Stimulated activated CD8-positive, alpha-beta memory T cell treated with anti-CD3 and anti-CD28 coated beads, Interleukin-12 subunit alpha, Interleukin-12 subunit beta, amount 100 ng/mL, for 1 hour (primary cell): ENCODE results near the gene TP53I3.
A peak's percentile ranks its signal among the peaks of the same experiment; 100 is the strongest.
"Not testable (repeated sequence)": the region's sequence is repeated elsewhere in the genome, so short reads cannot be mapped to it uniquely, and the experiment has no call there.

Experiments
- DNase-seq: peaks from one replicate; pipeline ENCODE4 v3.0.0-alpha.2; 2020; ENCODE audit warnings: low read depth

The TP53I3 gene

DNA sequence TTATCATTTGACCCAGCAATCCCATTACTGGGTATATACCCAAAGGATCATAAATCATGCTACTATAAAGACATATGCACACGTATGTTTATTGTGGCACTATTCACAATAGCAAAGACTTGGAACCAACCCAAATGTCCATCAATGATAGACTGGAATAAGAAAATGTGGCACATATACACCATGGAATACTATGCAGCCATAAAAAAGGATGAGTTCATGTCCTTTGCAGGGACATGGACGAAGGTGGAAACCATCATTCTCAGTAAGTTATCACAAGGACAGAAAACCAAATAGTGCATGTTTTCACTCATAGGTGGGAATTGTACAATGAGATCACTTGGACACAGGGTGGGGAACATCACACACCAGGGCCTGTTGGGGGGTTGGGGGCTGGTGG lies 16.1 kb upstream of the TP53I3 start:
- DNase-seq = not testable (repeated sequence)

DNA sequence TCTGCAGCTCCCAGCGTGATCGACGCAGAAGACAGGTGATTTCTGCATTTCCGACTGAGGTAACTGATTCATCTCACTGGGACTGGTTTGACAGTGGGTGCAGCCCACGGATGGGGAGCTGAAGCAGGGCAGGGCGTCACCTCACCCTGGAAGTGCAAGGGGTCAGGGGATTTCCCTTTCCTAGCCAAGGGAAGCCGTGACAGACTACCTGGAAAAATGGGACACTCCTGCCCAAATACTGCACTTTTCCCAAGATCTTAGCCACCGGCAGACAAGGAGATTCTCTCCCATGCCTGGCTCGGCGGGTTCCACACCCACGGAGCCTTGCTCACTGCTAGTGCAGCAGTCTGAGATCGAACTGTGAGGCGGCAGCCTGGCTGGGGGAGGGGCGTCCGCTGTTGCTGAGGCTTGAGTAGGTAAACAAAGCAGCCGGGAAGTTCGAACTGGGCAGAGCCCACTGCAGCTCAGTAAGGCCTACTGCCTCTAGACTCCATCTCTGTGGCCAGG lies 10.6 kb upstream of the TP53I3 start:
- DNase-seq = not testable (repeated sequence)

DNA sequence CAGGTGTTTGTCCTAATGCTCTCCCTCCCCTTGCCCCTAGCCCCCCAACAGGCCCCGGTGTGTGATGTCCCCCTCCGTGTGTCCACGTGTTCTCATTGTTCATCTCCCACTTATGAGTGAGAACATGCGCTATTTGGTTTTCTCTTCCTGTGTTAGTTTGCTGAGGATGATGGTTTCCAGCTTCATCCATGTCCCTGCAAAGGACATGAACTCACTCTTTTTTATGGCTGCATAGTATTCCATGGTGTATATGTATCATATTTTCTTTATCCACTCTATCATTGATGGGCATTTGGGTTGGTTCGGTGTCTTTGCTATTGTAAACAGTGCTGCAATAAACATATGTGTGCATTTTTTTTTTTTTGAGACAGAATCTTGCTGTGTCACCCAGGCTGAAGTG lies 8.6 kb upstream of the TP53I3 start:
- DNase-seq = not testable (repeated sequence)

DNA sequence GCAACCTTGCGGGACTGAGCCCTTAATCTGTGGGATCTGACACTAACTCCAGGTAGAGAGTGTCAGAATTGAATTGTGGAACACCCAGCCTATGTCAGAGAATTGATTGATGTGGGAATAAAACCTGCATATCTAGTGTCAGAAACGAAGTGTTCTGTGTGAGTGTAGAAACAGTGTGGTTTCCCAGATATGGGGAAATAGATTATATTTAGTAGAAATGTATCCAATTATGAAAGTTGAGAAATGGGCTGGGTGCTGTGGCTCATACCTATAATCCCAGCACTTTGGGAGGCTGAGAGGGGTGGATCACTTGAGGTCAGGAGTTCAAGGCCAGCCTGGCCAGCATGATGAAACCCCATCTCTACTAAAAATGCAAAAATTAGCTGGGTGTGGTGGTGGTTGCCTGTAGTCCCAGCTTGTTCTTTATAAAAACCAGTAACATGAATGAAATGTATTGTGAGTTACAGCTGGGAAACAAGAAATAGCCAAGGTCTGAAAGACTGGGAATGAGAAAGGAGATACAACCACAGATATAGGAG lies 4.3 kb upstream of the TP53I3 start:
- DNase-seq = no peak

DNA sequence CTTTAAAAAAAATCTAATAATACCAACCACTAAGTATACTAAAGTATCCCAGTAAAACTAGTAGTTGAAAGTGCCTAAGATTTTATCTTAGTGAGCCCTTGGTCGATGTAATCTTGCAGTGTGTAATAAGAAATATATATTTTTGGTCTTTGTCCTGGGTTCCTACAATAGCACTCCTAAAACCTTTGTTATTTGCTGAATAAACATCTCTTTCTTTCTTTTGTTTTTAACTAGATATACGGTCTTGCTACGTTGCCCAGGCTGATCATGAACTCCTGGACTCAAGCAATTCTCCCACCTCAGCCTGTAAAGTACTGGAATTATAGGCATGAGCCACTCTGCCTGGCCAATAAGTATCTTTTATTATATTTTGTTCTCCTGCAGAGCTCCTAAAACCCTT lies 2.4 kb upstream of the TP53I3 start:
- no peak for DNase-seq

DNA sequence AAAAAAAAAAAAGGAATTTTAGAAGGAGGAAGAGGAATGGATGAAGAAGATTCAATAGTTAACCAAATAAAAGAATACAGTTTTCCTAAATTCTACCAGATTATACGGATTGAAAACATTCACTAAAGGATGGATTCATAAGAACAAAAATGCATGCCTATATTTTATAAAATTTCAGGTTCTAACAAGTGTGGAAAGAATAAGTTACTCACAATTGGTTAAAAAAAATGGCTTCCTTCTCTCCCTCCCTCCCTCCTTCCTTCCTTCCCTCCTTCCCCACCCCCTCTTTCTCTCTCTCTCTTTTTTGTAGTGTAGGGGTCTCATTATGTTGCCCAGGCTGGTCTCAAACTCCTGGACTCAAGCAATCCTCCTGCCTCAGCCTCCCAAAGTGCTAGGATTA lies 1.6 kb upstream of the TP53I3 start:
- DNase-seq = no peak

DNA sequence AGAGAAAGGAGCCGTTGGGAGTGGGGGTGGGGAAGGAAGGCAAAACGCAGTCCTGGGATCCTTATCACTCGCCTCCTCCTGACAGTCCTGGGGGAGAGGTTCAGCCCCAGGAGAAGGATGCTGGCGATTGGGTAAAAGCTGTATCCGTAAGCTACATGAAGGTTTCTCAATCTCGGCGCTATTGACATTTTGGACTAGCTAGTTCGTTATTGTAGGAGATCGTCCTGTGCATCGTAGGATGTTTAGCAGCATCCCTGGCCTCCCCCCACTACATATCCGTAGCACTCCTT lies 511 bp upstream of the TP53I3 start:
- no peak for DNase-seq

DNA sequence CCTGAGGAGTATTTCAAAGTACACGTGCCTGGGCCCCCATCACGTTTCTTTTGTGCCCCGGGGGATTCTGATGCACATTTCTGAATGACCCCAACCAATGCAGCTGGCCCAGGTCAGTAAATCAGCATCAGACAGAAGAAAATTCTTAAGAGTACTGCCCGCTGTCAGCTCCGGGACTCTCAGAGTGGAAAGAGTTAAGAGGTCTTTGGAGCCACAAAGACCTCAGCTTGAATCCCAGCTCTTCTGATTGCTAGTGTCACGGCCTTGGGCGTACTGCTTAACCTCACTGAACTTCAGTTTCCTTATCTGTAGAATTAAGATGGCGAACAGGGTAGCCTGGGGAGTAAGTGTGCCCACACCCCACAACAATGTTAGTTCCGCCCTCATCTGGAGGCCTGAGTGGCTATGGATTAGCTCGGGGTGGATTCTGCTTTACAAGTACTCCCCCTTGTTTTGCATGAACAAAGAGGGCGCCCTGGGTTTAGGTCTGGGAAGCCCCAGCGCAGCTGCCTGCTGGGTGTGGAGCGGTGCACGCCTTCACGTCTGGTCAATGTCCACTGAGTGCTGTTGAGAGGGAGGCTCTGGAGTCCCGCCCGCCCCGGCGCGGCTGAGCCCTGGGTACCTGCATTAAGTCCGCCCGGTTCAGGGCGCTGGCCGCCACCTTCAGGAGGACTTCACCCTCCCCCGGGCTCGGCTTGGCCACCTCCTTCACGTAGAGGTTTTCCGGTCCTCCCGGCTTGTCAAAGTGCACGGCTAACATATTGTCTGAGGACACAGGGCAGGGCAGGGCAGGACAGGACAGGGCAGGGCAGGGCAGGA lies 858 bp downstream of the TP53I3 start:
- no peak for DNase-seq

DNA sequence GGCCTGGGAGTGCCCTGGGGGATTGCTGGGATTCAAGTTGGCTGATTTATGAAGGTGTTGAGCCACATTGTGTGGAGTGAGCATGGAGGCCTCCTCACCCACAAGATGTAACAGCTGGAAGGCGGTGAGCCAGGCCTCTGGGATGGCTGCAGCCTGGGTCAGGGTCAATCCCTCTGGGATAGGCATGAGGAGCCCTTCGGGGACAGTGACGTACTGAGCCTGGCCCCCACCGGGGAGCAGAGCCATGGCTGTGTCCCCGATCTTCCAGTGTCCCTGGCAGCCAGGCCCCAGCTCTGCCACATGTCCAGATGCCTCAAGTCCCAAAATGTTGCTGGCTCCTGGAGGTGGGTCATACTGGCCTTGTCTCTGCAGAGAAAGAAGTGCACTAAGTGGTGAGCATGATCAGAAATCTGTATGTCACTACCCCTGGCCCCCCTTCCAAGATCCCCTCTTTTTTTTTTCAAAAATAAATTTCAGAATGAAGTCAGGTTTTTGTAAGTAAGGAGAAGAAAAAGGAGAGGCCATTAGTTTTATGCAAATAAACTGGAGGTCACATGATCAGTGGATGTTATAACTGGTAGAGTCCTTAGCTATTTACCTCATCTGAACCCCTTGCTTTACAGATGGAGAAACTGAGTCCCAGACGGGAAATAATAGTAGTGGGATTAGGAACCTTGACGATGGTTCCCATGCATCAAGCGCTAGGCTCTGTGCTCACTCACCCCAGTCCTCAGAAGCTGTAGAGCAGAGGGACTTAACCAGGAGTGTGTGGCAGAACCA lies 1.7 kb downstream of the TP53I3 start:
- no peak for DNase-seq

DNA sequence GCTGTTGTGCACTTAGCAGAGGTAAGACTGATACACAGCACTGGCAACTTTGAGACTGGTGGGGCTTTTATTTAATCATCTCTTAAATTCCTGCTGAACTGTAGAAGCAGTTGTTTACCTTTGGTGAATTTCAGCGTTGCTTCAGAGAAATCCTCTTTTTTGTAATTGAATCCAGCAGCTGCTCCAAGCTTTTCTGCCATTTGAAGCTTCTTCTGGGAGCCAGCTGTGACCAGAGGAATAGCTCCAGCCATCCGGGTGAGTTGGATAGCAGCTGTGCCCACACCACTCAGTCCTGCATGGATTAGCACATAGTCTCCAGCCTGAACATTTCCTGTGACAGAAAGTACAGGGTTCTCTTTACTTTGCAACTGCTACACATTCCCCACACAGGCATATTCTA lies 3.9 kb downstream of the TP53I3 start:
- no peak for DNase-seq

DNA sequence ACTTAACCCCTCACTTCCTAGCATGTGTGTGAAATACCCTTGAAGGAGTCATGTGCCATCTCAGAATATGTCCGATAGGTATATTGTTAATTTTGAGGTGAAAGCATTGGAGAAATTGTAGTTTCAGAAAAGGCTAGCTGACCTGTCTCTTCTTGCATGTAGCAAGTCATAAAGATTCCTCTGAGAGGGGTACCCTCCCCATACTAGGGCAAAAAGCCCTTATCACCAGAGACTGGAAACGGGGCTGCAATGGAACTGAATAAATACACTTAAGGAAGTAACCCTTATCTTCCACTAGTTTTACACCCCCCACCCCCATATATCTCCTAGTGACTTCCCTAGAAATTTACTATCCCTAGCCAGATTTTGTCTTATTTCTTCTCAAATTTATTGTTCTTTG lies 6.8 kb downstream of the TP53I3 start:
- DNase-seq = no peak

DNA sequence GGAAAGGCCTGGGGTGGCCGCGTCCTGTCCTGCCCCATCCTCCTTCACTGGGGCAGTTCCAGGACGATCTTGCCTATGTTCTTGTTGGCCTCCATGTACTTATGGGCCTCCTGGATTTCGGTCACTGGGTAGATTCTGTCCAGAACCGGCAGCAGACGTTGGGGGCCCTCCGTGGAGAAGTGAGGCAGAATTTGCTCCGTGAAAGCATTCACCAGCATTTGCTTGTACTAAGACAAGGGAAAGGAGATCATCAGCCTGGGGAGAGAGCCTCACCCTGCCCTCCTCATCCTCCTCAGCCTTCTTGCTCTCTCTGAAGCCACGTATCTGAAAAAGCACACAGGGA lies 7.1 kb downstream of the TP53I3 start:
- no peak for DNase-seq

DNA sequence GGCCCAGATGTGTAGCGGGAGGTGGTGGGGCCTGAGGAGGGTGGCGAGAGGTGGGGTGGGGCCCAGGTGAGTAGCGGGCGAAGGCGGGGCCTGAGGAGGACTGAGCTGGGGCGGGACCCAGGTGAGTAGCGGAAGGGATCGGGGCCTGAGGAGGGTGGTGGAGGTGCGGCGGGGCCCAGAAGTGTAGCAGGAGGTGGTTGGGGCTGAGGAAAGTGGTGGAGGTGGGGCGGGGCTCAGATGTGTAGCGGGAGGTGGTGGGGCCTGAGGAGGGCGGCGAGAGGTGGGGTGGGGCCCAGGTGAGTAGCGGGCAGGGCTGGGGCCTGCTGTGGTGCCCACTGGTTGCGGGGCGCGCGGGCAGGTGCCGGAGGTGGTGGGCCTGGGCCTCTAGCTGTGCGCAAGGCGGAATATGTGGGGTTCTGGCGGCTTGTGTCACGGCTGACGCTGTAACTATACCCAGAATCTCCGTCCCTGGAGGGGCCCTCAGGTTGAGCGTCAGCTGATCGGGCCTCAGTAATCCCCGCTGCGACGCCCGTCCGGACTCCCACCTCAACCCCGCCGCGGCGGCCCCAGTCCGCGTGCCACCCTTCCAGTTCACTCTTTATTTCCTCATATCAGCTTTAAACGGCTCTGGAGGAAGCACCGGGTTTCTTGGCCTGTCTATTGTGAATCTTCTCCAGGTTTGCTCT lies 7.6 kb downstream of the TP53I3 start:
- DNase-seq = no peak

DNA sequence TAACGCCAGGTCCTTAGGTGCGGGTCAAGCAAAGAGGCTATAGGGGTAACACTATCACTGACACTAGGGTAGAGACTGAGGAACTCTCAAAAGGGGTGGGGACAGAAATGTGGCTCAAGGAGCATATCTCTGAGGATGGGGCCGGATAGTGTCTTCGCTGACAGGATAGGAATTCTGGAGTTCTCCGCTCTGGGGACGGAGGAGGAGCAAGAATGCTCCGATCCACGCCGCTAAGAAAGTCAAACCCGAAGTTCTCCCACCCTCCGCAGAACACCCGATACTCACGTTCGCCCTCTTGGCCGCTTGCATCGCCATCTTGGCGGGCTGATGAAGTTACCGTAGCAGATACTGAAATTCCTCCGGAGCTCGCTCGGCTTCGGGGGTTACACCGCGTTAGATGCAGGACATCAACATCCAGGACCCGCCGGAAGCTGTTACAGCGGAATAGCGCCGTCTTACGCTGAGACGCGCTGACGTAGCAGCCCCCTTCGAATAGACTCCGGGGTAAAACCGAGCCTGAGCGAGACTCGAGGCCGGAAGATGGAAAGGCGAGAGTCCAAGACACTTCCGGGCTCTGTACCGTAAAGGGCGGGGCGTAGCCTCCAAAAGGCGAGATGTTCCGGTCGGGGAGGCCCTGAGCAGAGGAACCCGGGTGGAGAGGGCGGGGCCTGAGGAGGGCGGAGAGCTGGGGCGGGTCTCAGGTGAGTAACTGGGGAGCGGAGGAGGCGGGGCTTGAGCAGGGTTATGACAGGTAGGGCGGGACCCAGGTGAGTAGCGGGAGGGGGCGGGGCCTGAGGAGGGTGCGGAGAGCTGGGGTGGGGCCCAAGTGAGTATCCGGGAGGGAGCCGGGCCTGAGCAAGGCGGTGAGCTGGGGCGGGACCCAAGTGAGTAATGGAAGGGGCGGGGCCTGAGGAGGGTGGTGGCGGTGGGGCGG lies 8.5 kb downstream of the TP53I3 start, which contains the start of gene SF3B6:
Gene SF3B6, minus strand, starts transcription at position 412 of the 934 bp plus-strand sequence. Its CDS starts 97 bp downstream, at position 315.
- DNase-seq = peak; percentile 99

DNA sequence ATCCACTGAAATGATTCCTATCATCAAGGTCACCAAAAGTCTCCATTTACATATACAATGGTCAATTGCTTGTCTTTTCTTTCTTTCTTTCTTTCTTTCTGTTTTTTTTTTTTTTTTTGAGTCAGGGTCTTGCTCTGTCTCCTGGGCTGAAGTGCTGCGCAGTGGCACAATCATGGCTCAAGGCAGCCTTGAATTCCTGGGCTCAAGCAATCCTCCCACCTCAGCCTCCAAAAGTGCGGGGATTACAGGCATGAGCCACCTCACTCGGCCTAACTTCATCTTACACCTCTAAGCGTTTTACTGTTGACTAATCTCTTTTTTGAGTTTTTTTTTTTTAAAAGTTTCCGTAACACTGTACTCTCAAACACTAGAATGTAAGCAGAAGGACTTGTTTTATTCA lies 9.4 kb downstream of the TP53I3 start:
- no peak for DNase-seq

DNA sequence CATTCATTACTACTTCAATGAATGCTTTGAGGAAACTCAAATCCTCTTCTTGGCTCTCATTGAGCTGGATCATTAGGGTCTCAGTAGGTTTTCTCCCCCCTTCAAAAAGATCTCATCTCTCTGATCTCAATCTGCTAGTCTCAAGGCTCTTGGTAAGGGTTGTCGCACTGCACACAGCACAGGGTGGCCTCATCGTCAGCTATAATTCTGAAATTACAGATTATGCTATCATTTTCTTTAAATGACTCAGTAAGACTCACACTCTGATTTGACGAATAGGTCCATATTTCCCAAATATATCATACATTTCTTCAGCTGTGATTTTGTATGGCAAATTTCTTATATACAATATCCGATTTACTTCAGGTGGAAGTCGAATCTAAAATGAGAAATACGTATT lies 10.8 kb downstream of the TP53I3 start:
- no peak for DNase-seq

DNA sequence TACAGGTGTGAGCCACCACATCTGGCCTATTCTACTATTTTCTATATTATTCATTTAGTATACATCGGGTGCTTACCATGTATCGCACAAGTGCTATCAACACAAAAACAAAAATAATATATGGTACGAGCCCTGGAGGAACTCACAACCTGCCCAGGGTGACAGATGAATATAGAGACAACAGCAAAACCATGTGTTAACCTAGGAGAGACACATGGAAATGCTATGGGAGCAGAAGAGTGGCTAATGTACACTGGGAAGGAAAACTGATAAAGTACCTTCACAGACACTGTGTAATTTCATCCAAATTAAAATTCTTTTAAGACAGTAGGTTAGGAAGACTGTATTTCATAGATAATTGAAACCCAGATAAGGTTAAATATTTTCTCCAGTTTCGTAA lies 12.4 kb downstream of the TP53I3 start:
- DNase-seq = no peak

DNA sequence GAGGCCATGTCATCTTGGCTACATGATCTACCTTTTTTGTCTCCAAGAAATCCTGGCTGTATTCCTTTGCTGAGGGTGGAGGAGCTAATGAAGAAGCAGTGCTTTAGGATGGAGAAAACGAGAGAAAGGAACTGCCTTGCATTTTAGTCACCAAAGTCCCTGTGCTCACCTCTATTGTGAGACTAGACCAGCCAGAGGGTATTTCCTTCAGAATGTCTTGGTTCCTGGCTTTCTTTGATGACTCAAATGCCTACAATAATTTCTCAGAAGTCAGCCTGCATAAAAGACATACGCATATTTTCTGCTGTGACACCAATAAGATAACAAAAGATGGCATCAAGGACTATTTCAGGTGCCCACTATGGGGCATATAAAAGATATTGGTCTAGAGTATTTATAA lies 19.3 kb downstream of the TP53I3 start:
- DNase-seq = no peak

DNA sequence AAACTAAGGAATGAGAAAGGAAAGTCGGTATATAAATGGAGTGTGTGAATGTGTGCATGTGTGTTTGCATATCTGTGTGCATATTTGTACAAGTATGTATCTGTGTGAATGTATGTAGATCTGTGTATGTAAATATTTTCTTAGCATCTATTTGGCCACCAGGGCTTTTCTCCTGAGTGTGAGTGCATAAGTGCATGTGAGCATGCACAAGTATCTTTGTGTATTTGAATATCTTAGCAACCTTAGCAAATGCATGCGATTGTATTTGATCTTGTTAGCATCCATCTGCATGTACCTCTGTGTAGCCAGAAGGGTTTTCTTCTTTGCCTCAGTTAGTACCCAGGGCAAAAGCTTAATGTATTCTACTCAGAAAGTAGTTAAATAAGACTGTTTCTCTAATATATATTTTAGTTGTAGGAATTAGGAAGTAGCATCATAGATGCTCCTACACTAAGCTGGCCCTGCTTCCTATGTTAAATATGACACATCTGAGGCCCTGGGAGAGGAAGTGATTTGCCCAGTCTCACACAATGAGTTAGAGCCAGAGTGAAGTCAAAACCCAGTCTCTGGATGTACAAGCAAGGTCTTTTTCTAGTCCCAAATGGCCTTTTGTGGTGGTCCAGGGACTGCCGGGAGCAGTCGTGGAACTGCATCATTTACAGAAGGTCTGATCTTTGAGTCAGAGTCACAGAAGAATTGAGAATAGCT lies 25.9 kb downstream of the TP53I3 start:
- DNase-seq = no peak

DNA sequence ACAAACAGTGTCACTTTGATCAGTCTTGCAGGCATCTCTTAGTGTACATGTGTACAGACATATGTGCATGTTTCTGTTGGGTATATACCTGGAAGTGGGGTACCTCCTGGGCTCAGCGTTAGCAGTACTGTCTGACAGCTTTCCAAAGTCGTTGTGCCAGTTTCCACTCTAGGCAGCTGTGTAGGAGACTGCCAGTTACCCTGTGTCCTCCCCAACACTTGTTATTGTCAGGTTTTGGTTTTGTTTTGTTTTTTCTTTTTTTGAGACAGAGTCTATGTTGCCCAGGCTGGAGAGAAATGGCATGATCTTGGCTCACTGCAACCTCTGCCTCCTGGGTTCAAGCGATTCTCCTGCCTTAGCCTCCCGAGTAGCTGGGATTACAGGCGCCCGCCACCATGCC lies 28.9 kb downstream of the TP53I3 start:
- DNase-seq = no peak
